Mesendoderm (in vitro differentiated cells): ENCODE measurements around the gene ZNRF3.
"Not testable (repeated sequence)": the region's sequence is repeated elsewhere in the genome, so short reads cannot be mapped to it uniquely, and the experiment has no call there.

Experiments
- DNase-seq: peaks from one replicate; pipeline ENCODE4 v3.0.0; 2013
- H2AK5ac ChIP-seq: 2 replicates; pipeline ENCODE4 v1.6.1; 2013; ENCODE audit warnings: low read length, inconsistent platforms
- H2BK120ac ChIP-seq: 2 replicates; pipeline ENCODE4 v1.6.1; 2013; ENCODE audit warnings: low read depth, mild to moderate bottlenecking, low read length, moderate library complexity, mixed read lengths
- H2BK15ac ChIP-seq: replicated peaks from 2 replicates; pipeline ENCODE4 v1.6.1; 2013; ENCODE audit warnings: low read depth, mild to moderate bottlenecking, moderate library complexity
- H2BK5ac ChIP-seq: 2 replicates; pipeline ENCODE4 v1.6.1; 2013; ENCODE audit warnings: low read length, inconsistent platforms
- H3K18ac ChIP-seq: 2 replicates; pipeline ENCODE4 v1.6.1; 2013; ENCODE audit warnings: mild to moderate bottlenecking, low read length, mixed read lengths
- H3K23ac ChIP-seq: one replicate; pipeline ENCODE4 v1.6.1; 2013; ENCODE audit warnings: low read length
- H3K27ac ChIP-seq: 2 replicates; pipeline ENCODE4 v1.5.1; 2013; ENCODE audit warnings: low read depth, mild to moderate bottlenecking, inconsistent platforms, low read length, moderate library complexity
- H3K27me3 ChIP-seq: 2 replicates; pipeline ENCODE4 v1.6.1; 2013; ENCODE audit warnings: low read length, control low read depth, mild to moderate bottlenecking, inconsistent platforms; ENCODE audit not compliant: insufficient read depth, poor library complexity
- H3K36me3 ChIP-seq: 2 replicates; pipeline ENCODE4 v1.6.1; 2013; ENCODE audit warnings: low read length, inconsistent platforms; ENCODE audit not compliant: control insufficient read depth, insufficient read depth
- H3K4ac ChIP-seq: one replicate; pipeline ENCODE4 v1.6.1; 2013; ENCODE audit warnings: low read depth, mild to moderate bottlenecking, low read length, moderate library complexity
- H3K4me1 ChIP-seq: 2 replicates; pipeline ENCODE4 v1.6.1; 2013; ENCODE audit warnings: low read depth, low read length, inconsistent platforms; ENCODE audit not compliant: control insufficient read depth
- H3K4me2 ChIP-seq: 2 replicates; pipeline ENCODE4 v1.6.1; 2013; ENCODE audit warnings: low read length
- H3K4me3 ChIP-seq: 2 replicates; pipeline ENCODE4 v1.5.1; 2013; ENCODE audit warnings: mild to moderate bottlenecking, low read length
- H3K56ac ChIP-seq: one replicate; pipeline ENCODE4 v1.6.1; 2013; ENCODE audit warnings: low read length
- H3K79me1 ChIP-seq: 2 replicates; pipeline ENCODE4 v1.6.1; 2013; ENCODE audit warnings: low read length, inconsistent platforms
- H3K79me2 ChIP-seq: 2 replicates; pipeline ENCODE4 v1.6.1; 2013; ENCODE audit warnings: mild to moderate bottlenecking, low read length; ENCODE audit not compliant: control insufficient read depth, insufficient read depth
- H3K9ac ChIP-seq: 2 replicates; pipeline ENCODE4 v1.6.1; 2013; ENCODE audit warnings: low read length, inconsistent platforms
- H4K5ac ChIP-seq: one replicate; pipeline ENCODE4 v1.6.1; 2013; ENCODE audit warnings: low read length
- H4K8ac ChIP-seq: one replicate; pipeline ENCODE4 v1.6.1; 2013; ENCODE audit warnings: low read depth, mild to moderate bottlenecking, control low read depth, low read length, moderate library complexity
- WGBS: extraction: QIAGEN DNeasy Blood & Tissue Kit; methylation state at CpG from one replicate; pipeline ENCODE4 v1.1.7; 2013; ENCODE audit warnings: low lambda C conversion rate, missing lambda C conversion rate; ENCODE audit not compliant: insufficient coverage; ENCODE audit errors: extremely low coverage; 5-methylcytosine and 5-hydroxymethylcytosine counted together

The ZNRF3 gene

DNA sequence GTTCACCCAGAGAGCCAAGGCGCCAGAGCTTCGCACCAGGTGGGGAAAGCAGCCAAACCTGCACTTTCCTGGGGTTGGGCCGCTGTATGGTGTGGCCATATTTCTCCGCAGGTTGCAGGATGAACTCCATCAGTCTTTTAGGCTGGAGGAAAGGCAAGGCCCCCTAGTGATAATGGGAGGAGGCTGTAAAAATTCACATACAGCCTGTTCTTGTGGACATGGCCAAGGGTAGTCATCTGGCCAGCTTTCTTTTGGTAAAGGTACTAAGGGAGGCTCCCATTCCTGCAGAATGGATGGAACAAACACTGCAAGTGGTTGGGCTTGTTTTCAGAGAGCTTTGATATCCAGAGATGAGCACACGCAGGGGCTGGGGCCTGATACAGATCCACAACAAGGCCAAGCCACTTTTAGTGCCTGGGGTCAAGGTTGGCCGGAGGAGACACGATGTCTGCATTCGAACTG is 148.7 kb downstream of the ZNRF3 start:
- no peak overlapping the region for H2AK5ac ChIP-seq
- peak overlapping the region; percentile 95 for H3K27ac ChIP-seq
- H3K18ac ChIP-seq = peak overlapping the region; percentile 85
- H2BK15ac ChIP-seq = no peak overlapping the region
- H3K9ac ChIP-seq = no peak overlapping the region
- H3K36me3 ChIP-seq = no peaks in the 10 kb centered on the region
- peak; percentile 75 for DNase-seq
- peak overlapping the region; percentile 89 for H3K4ac ChIP-seq
- WGBS = no CpG with 5 or more reads among the region's 8 CpGs
- H3K79me1 ChIP-seq = peaks cover 15% of the 10 kb centered on the region
- no peak overlapping the region for H3K4me3 ChIP-seq
- peak overlapping the region; percentile 66 for H3K56ac ChIP-seq
- no peak overlapping the region for H3K23ac ChIP-seq
- H2BK5ac ChIP-seq = peak overlapping the region; percentile 1
- H3K4me1 ChIP-seq = peaks cover 24% of the 10 kb centered on the region
- H3K79me2 ChIP-seq = peaks cover 11% of the 10 kb centered on the region
- no peak overlapping the region for H3K4me2 ChIP-seq
- H4K8ac ChIP-seq = no peak overlapping the region
- H3K27me3 ChIP-seq = no peaks in the 10 kb centered on the region
- peak overlapping the region; percentile 19 for H2BK120ac ChIP-seq
- no peak overlapping the region for H4K5ac ChIP-seq

DNA sequence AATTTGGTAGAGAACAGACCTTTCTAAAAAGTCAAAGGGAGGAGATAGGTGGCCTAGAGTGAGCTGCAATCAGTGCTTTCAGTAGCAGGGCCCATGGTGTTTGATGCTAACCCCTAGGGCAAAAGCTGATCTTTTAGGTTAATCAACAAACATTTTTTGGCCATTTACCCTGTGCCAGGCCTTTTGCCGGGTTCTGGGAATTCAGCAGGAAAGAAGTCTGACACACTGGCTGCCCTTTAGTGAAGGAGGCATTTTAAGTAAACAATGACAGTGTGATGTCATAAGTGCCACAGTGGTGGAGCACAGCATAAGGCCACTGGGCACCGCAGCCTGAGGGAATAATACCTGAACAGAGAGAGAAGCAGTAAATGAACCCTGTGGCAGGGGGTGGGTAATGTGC is 149.2 kb downstream of the ZNRF3 start:
- H3K4me3 ChIP-seq = no peak overlapping the region
- H3K79me1 ChIP-seq = peaks cover 16% of the 10 kb centered on the region
- H3K4ac ChIP-seq = no peak overlapping the region
- no peak overlapping the region for H2BK5ac ChIP-seq
- H3K79me2 ChIP-seq = peaks cover 11% of the 10 kb centered on the region
- no peak overlapping the region for H3K27ac ChIP-seq
- H3K4me1 ChIP-seq = peaks cover 24% of the 10 kb centered on the region
- WGBS = no CpG with 5 or more reads among the region's 2 CpGs
- no peak overlapping the region for H3K23ac ChIP-seq
- H3K9ac ChIP-seq = no peak overlapping the region
- H2BK120ac ChIP-seq = no peak overlapping the region
- no peak overlapping the region for H4K5ac ChIP-seq
- no peak for DNase-seq
- no peaks in the 10 kb centered on the region for H3K36me3 ChIP-seq
- H2BK15ac ChIP-seq = no peak overlapping the region
- H2AK5ac ChIP-seq = no peak overlapping the region
- no peaks in the 10 kb centered on the region for H3K27me3 ChIP-seq
- peak overlapping the region; percentile 53 for H3K18ac ChIP-seq
- H4K8ac ChIP-seq = no peak overlapping the region
- no peak overlapping the region for H3K4me2 ChIP-seq
- no peak overlapping the region for H3K56ac ChIP-seq

DNA sequence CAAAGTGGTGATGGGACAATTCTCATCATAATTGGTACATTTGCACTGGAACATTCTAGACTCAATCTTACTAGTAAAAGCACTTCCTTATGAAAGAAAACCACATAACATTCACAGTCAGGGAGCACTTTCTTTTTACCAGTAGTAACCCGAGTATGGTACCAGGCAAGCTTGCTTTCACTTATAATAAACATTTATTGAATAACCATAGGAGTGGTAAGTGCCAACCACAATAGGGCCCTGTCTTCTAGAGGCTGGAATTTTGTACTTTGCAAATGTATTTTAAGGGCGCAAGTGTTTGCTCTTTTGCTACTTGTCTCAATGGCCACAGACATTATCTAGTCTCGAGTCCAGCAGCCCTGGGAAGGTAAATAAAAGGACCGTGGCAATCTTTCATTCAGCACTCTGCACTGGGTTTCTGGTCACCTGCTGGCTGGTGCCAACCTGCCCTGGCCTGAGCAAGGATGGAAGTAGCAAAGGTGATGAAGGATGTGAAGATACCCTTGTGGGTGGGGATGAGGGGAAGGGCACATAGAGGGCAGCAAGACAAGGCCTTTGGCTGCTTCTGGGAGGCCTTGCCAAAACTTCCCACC is 154.1 kb downstream of the ZNRF3 start:
- Histone ChIP-seq H3K27ac (no peak overlapping the region), H3K4me2 (no peak overlapping the region), H3K4ac (no peak overlapping the region), H2BK120ac (no peak overlapping the region), H4K5ac (no peak overlapping the region), H3K79me1 (peaks cover 18% of the 10 kb centered on the region), H3K4me3 (no peak overlapping the region), H4K8ac (no peak overlapping the region), H3K18ac (no peak overlapping the region), H3K36me3 (no peaks in the 10 kb centered on the region), H3K23ac (no peak overlapping the region), H3K9ac (no peak overlapping the region), H3K27me3 (no peaks in the 10 kb centered on the region), H3K79me2 (peaks cover 11% of the 10 kb centered on the region), H3K4me1 (no peaks in the 10 kb centered on the region), H2BK5ac (no peak overlapping the region), H2AK5ac (no peak overlapping the region), H3K56ac (no peak overlapping the region), H2BK15ac (no peak overlapping the region)
- no CpG with 5 or more reads among the region's 4 CpGs for WGBS
- DNase-seq = no peak

DNA sequence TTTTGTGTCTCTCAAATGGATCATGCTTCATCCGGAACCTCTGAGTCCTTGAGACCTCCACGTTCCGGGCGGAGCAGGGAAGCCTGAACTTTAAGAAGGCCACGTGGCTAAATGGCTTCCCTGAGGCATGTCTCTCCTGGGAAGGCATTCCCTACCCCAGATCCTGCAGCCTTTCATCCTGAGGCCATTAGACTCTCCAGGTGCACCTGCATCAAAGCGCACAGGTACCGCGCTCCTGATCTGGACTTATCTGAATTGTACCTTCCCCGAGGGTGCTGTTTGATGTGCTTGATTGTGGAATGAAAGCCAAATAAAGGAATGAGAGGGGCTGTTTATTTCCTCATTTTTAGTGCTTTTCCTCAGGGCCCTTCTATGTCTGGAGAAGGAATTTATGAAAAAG is 155.8 kb downstream of the ZNRF3 start:
- WGBS = no CpG with 5 or more reads among the region's 9 CpGs
- H3K27me3 ChIP-seq = no peaks in the 10 kb centered on the region
- H3K18ac ChIP-seq = no peak overlapping the region
- no peak overlapping the region for H3K56ac ChIP-seq
- H4K5ac ChIP-seq = no peak overlapping the region
- no peak overlapping the region for H3K23ac ChIP-seq
- H3K9ac ChIP-seq = no peak overlapping the region
- no peak overlapping the region for H3K4me3 ChIP-seq
- no peak overlapping the region for H2AK5ac ChIP-seq
- no peak overlapping the region for H2BK15ac ChIP-seq
- peaks cover 12% of the 10 kb centered on the region for H3K79me1 ChIP-seq
- no peak overlapping the region for H3K27ac ChIP-seq
- no peak overlapping the region for H3K4ac ChIP-seq
- DNase-seq = no peak
- H3K4me1 ChIP-seq = no peaks in the 10 kb centered on the region
- no peak overlapping the region for H2BK5ac ChIP-seq
- no peak overlapping the region for H3K4me2 ChIP-seq
- peaks cover 4% of the 10 kb centered on the region for H3K79me2 ChIP-seq
- no peak overlapping the region for H2BK120ac ChIP-seq
- H3K36me3 ChIP-seq = no peaks in the 10 kb centered on the region
- H4K8ac ChIP-seq = no peak overlapping the region

DNA sequence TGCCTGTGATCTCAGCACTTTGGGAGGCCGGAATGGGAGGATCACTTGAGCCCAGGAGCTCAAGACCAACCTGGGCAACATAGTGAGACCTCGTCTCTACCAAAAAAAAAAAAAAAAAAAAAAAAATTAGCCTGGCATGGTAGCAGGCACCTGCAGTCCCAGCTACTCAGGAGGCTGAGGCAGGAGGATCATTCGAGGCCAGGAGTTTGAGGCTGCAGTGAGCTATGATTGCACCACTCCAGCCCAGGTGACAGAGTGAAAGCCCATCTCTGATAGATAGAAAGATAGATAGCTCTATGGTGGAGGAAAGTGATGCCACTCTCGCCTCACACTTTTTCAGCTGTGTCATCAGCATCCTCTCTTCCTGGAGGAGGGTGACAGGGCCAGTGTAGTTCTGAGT is 156.3 kb downstream of the ZNRF3 start:
- H2BK5ac ChIP-seq = not testable (repeated sequence)

More for the DNA sequence above, 156.3 kb downstream of the ZNRF3 start:
- not testable (repeated sequence) for H3K18ac ChIP-seq, H3K36me3 ChIP-seq, H3K27ac ChIP-seq, H3K4me1 ChIP-seq, H3K4me3 ChIP-seq, H3K79me2 ChIP-seq, H3K27me3 ChIP-seq, DNase-seq, H3K4me2 ChIP-seq, H4K5ac ChIP-seq, H3K23ac ChIP-seq, H2BK120ac ChIP-seq, H2BK15ac ChIP-seq, H4K8ac ChIP-seq, H3K56ac ChIP-seq, H2AK5ac ChIP-seq, H3K79me1 ChIP-seq, H3K4ac ChIP-seq, H3K9ac ChIP-seq
- no CpG with 5 or more reads among the region's 4 CpGs for WGBS
